Endometrial microvascular endothelial cells (primary cell): ENCODE data around the gene NAA40. TPM values are rescaled to one million over a fixed set of nuclear protein-coding genes. Genes with fewer than 3 reads are reported as not detected.

ENCODE experiments used
- in situ Hi-C: cut with HindIII; loops from 2 replicates; pipeline ENCODE4 v1.10.0; 2017; ENCODE audit warnings: low sequenced_read_pairs, low pct_unique_long_range_greater_than_20kb; ENCODE audit errors: inconsistent ontology term
- total RNA-seq: library from RNA; depleted of rRNA; stranded (reverse); fragments of >200 nt; gene quantifications from one replicate; pipeline ENCODE4 v1.2.3, GENCODE V29; 2015; ENCODE audit errors: inconsistent ontology term

Gene NAA40
- 20.6 TPM for total RNA-seq

- in situ Hi-C loops: no loop called here
Measured at GRCh38 chr11:63938479-63939396, at the start of gene NAA40. Gene NAA40 (plus strand): TSS chr11:63939002. CDS start chr11:63939097, 95 bp downstream.

GRCh38 chr11:63889344-63889743 lies 49.5 kb upstream of the NAA40 start:
- in situ Hi-C loops: no loop called here

- in situ Hi-C loops: no loop called here
Measured at GRCh38 chr11:63890368-63890767, 48.4 kb upstream of the NAA40 start.

GRCh38 chr11:63892228-63892627 lies 46.6 kb upstream of the NAA40 start:
- in situ Hi-C loops: no loop called here

- in situ Hi-C loops: no loop called here
Measured at GRCh38 chr11:63893355-63893754, 45.4 kb upstream of the NAA40 start.

- in situ Hi-C loops: no loop called here
Measured at GRCh38 chr11:63896071-63896470, 42.7 kb upstream of the NAA40 start.

- in situ Hi-C loops: no loop called here
Measured at GRCh38 chr11:63897459-63898146, 41.2 kb upstream of the NAA40 start.

GRCh38 chr11:63901660-63902059 lies 37.1 kb upstream of the NAA40 start:
- in situ Hi-C loops: no loop called here

GRCh38 chr11:63903884-63904283 lies 34.9 kb upstream of the NAA40 start:
- in situ Hi-C loops: no loop called here

- in situ Hi-C loops: no loop called here
Measured at GRCh38 chr11:63904743-63905142, 34.1 kb upstream of the NAA40 start.

GRCh38 chr11:63905179-63905578 lies 33.6 kb upstream of the NAA40 start:
- in situ Hi-C loops: no loop called here

- in situ Hi-C loops: no loop called here
Measured at GRCh38 chr11:63906087-63906486, 32.7 kb upstream of the NAA40 start.

GRCh38 chr11:63906585-63906984 lies 32.2 kb upstream of the NAA40 start:
- in situ Hi-C loops: no loop called here

GRCh38 chr11:63907063-63907462 lies 31.7 kb upstream of the NAA40 start:
- in situ Hi-C loops: no loop called here

GRCh38 chr11:63907808-63908530 lies 30.8 kb upstream of the NAA40 start:
- in situ Hi-C loops: no loop called here

- in situ Hi-C loops: no loop called here
Measured at GRCh38 chr11:63908631-63909401, 30.0 kb upstream of the NAA40 start.

GRCh38 chr11:63909591-63910506 lies 29.0 kb upstream of the NAA40 start:
- in situ Hi-C loops: no loop called here

- in situ Hi-C loops: no loop called here
Measured at GRCh38 chr11:63910675-63911074, 28.1 kb upstream of the NAA40 start.
